AG04449 (cell line): ENCODE data around the gene ITGB8.

Source experiments
- CTCF ChIA-PET: fragments of 350-600 bp; formaldehyde crosslinking; extraction: SDS; loops from one replicate; lab custom pipeline; 2021; ENCODE audit warnings: antibody characterized with exemption; lab: Yijun Ruan, JAX
- POLR2A ChIA-PET: fragments of 400-600, 350-600 bp; formaldehyde crosslinking; extraction: SDS; loops from one replicate; lab custom pipeline; 2020; ENCODE audit warnings: antibody characterized with exemption, inconsistent platforms; lab: Yijun Ruan, JAX
- DNase-seq: peaks from one replicate; pipeline ENCODE4 v3.0.0-alpha.2; 2010; ENCODE audit warnings: low read depth, low spot score
- H3K4me3 ChIP-seq: 2 replicates; pipeline ENCODE4 v1.5.1; 2011; ENCODE audit warnings: low read depth, mild to moderate bottlenecking, control low read depth, low read length
- CTCF ChIP-seq: IDR thresholded peaks from one replicate; pipeline ENCODE4 v1.5.1; 2011; ENCODE audit warnings: mild to moderate bottlenecking, moderate library complexity, low read length, control low read depth, inconsistent platforms; ENCODE audit not compliant: insufficient read depth; ENCODE audit errors: missing control alignments

Gene ITGB8

GRCh38 chr7:20407585-20408466 lies 77.1 kb downstream of the ITGB8 start:
- no peak for TF ChIP-seq CTCF
- H3K4me3 ChIP-seq: no peak overlapping the region
- no peak for DNase-seq
- POLR2A ChIA-PET: no interaction called here
- CTCF ChIA-PET: interaction anchor here (1.3 kb wide), 1 partner anchor 21 kb away, joined by 3 read pairs; no protein-coding TSS in a partner anchor

GRCh38 chr7:20408467-20408826 lies 77.7 kb downstream of the ITGB8 start:
- TF ChIP-seq CTCF: no peak
- ChIA-PET CTCF (interaction anchor here (1.3 kb wide), 1 partner anchor 20 kb away, joined by 3 read pairs; no protein-coding TSS in a partner anchor), POLR2A (no interaction called here)
- no peak for DNase-seq
- H3K4me3 ChIP-seq: no peak overlapping the region

GRCh38 chr7:20409961-20410360 lies 79.3 kb downstream of the ITGB8 start:
- DNase-seq: no peak
- CTCF ChIA-PET: interaction anchor here (1.5 kb wide), 1 partner anchor 30 kb away, joined by 6 read pairs; no protein-coding TSS in a partner anchor
- H3K4me3 ChIP-seq: no peak overlapping the region
- TF ChIP-seq CTCF: no peak
- POLR2A ChIA-PET: no interaction called here

GRCh38 chr7:20411372-20411771 lies 80.7 kb downstream of the ITGB8 start:
- no peak for TF ChIP-seq CTCF
- H3K4me3 ChIP-seq: no peak overlapping the region
- DNase-seq: no peak
- POLR2A ChIA-PET: no interaction called here
- CTCF ChIA-PET: interaction anchor here (1.0 to 1.5 kb wide), 3 partner anchors 8 to 30 kb away, joined by 3 to 6 read pairs (median 4); no protein-coding TSS in a partner anchor

GRCh38 chr7:20412032-20412431 lies 81.3 kb downstream of the ITGB8 start:
- CTCF ChIA-PET: interaction anchor here (1.0 kb wide), 1 partner anchor 9 kb away, joined by 4 read pairs; no protein-coding TSS in a partner anchor
- no peak for DNase-seq
- POLR2A ChIA-PET: no interaction called here
- H3K4me3 ChIP-seq: no peak overlapping the region
- TF ChIP-seq CTCF: no peak

- POLR2A ChIA-PET: no interaction called here
- TF ChIP-seq CTCF: no peak
- no peak for DNase-seq
- CTCF ChIA-PET: no interaction called here
- H3K4me3 ChIP-seq: no peak overlapping the region
These were observed 86.6 kb downstream of the ITGB8 start for GRCh38 chr7:20417260-20417659.
